PC-9 (cell line): ENCODE measurements around the gene ZNF268. TPM values are rescaled to one million over a fixed set of nuclear protein-coding genes. Genes with fewer than 3 reads are reported as not detected.

Experiments used
- BruUV-seq: library from RNA; stranded (reverse); fragments of 400-500 nt; replicated peaks from 2 replicates; lab custom pipeline; 2021; lab: Mats Ljungman, UMichigan
- CTCF ChIA-PET: fragments of 300-600 bp; sonication (Branson Sonifier 250); formaldehyde crosslinking; loops from one replicate; lab custom pipeline; 2022; ENCODE audit warnings: antibody characterized with exemption; lab: Charles Lee
- POLR2A ChIA-PET: fragments of 300-600 bp; sonication (Branson Sonifier 250); formaldehyde crosslinking; loops from one replicate; lab custom pipeline; 2022; ENCODE audit warnings: antibody characterized with exemption; ENCODE audit not compliant: unreplicated experiment; lab: Charles Lee
- DNase-seq, 2 experiments: peaks; one replicate each; pipeline versions ENCODE4 v3.0.0 to v3.0.0-alpha.2; 2015 to 2022; ENCODE audit warnings: mixed read lengths in 1 of 2
- H2AFZ ChIP-seq: fragments of 200-600 bp; sonication (generic); 2 replicates; pipeline ENCODE4 v1.8.1; 2017; ENCODE audit warnings: antibody characterized with exemption
- H3F3A ChIP-seq: fragments of 200-600 bp; sonication (generic); 2 replicates; pipeline ENCODE4 v1.8.1; 2017; ENCODE audit warnings: antibody characterized with exemption, mild to moderate bottlenecking, low read depth; ENCODE audit not compliant: insufficient read depth
- H3K27ac ChIP-seq: fragments of 200-600 bp; sonication (generic); 2 replicates; pipeline ENCODE4 v1.6.1; 2016; ENCODE audit warnings: mixed run types
- H3K27me3 ChIP-seq: fragments of 200-600 bp; sonication (generic); 2 replicates; pipeline ENCODE4 v1.6.1; 2016; ENCODE audit warnings: low read depth, mixed run types; ENCODE audit not compliant: insufficient read depth
- H3K36me3 ChIP-seq: fragments of 200-600 bp; sonication (generic); 2 replicates; pipeline ENCODE4 v1.6.1; 2016; ENCODE audit warnings: low read depth, mixed run types
- H3K4me1 ChIP-seq: fragments of 200-600 bp; sonication (generic); replicated peaks from 2 replicates; pipeline ENCODE4 v1.6.1; 2016; ENCODE audit warnings: mixed run types; ENCODE audit not compliant: insufficient read depth
- H3K4me2 ChIP-seq: fragments of 200-600 bp; sonication (generic); 2 replicates; pipeline ENCODE4 v1.6.1; 2017; ENCODE audit warnings: mixed run types
- H3K4me3 ChIP-seq: fragments of 200-600 bp; sonication (generic); 2 replicates; pipeline ENCODE4 v1.6.1; 2016; ENCODE audit warnings: mixed run types
- H3K79me2 ChIP-seq: fragments of 200-600 bp; sonication (generic); 2 replicates; pipeline ENCODE4 v1.6.1; 2017; ENCODE audit warnings: low read depth, mixed run types
- H3K9me2 ChIP-seq: fragments of 200-600 bp; sonication (generic); 2 replicates; pipeline ENCODE4 v1.8.1; 2017; ENCODE audit warnings: mild to moderate bottlenecking; ENCODE audit not compliant: insufficient read depth
- H3K9me3 ChIP-seq: fragments of 200-600 bp; sonication (generic); 2 replicates; pipeline ENCODE4 v1.8.1; 2016; ENCODE audit warnings: low read depth; ENCODE audit not compliant: insufficient read depth
- H4K20me1 ChIP-seq: fragments of 200-600 bp; sonication (generic); 2 replicates; pipeline ENCODE4 v1.8.1; 2017; ENCODE audit not compliant: insufficient read depth
- CTCF ChIP-seq: fragments of 200-600 bp; sonication (generic); conservative IDR thresholded peaks from 2 replicates; pipeline ENCODE4 v1.6.1; 2017; ENCODE audit warnings: mixed run types, antibody characterized with exemption, mild to moderate bottlenecking, moderate library complexity
- EZH2 ChIP-seq: fragments of 200-600 bp; sonication (generic); IDR thresholded peaks from 2 replicates; pipeline ENCODE4 v1.8.0; 2017; ENCODE audit warnings: antibody characterized with exemption, low read depth
- intact Hi-C: fragments of 100-400 bp; cut with micrococcal nuclease; formaldehyde crosslinking; loops from one replicate; pipeline ENCODE4 v1.10.0; 2022; ENCODE audit not compliant: unreplicated experiment
- total RNA-seq: library from RNA; stranded (reverse); gene quantifications from 2 replicates; pipeline ENCODE4 v1.2.3, GENCODE V29; 2021

Gene ZNF268
- total RNA-seq, 1 experiment from 2014 or later = 14.0 TPM

- Histone ChIP-seq H3K36me3 (no peaks in the 10 kb centered on the region), H3K27me3 (no peaks in the 10 kb centered on the region), H3F3A (no peaks in the 10 kb centered on the region), H3K4me2 (no peak overlapping the region), H3K79me2 (no peaks in the 10 kb centered on the region), H3K27ac (no peak overlapping the region), H3K4me1 (no peaks in the 10 kb centered on the region), H3K9me3 (peaks cover 28% of the 10 kb centered on the region; the same call in 1 of the 2 replicates), H2AFZ (no peak overlapping the region), H3K4me3 (no peak overlapping the region), H4K20me1 (no peaks in the 10 kb centered on the region), H3K9me2 (no peaks in the 10 kb centered on the region)
- TF ChIP-seq CTCF (no peak), EZH2 (no peak)
- BruUV-seq = no TSS peak
- POLR2A ChIA-PET = no interaction called here
- DNase-seq = no peak
- CTCF ChIA-PET = no interaction called here
- intact Hi-C loops = no loop called here
These were observed 6.4 kb upstream of the ZNF268 start for GRCh38 chr12:133174901-133175300.

- POLR2A ChIA-PET = interaction anchor here (0.5 kb wide), 1 partner anchor 100 kb away, joined by 4 read pairs; no protein-coding TSS in a partner anchor
These were observed 626 bp upstream of the ZNF268 start for GRCh38 chr12:133180669-133181068.

GRCh38 chr12:133190176-133190575 is 8.9 kb downstream of the ZNF268 start:
- TF ChIP-seq CTCF (no peak), EZH2 (no peak)
- Histone ChIP-seq H3K9me3 (peaks cover 58% of the 10 kb centered on the region), H3K27ac (no peak overlapping the region), H3K27me3 (no peaks in the 10 kb centered on the region), H3F3A (no peaks in the 10 kb centered on the region), H3K79me2 (no peaks in the 10 kb centered on the region), H3K9me2 (no peaks in the 10 kb centered on the region), H3K4me3 (no peak overlapping the region), H3K36me3 (peaks cover 94% of the 10 kb centered on the region), H4K20me1 (no peaks in the 10 kb centered on the region), H2AFZ (no peak overlapping the region), H3K4me1 (no peaks in the 10 kb centered on the region), H3K4me2 (no peak overlapping the region)
- CTCF ChIA-PET = no interaction called here
- no TSS peak for BruUV-seq
- POLR2A ChIA-PET = no interaction called here
- no peak for DNase-seq
- intact Hi-C loops = no loop called here

More at GRCh38 chr12:133180669-133181068, 626 bp upstream of the ZNF268 start:
- no peak overlapping the region for H3K27ac ChIP-seq
- intact Hi-C loops = loop anchor here (1.0 to 2.0 kb wide), 5 partner anchors 50 to 224 kb away; partner anchors contain the start of genes ZNF10, ZNF140, ZNF26 and ZNF605
- H3K4me1 ChIP-seq = no peaks in the 10 kb centered on the region
- CTCF ChIA-PET = interaction anchor here (0.5 to 0.8 kb wide), 2 partner anchors 21 to 195 kb away, joined by 3 to 10 read pairs; partner anchors contain the start of gene ZNF26
- no peak overlapping the region for H2AFZ ChIP-seq
- H3K4me2 ChIP-seq = no peak overlapping the region
- peaks cover 49% of the 10 kb centered on the region for H3K9me3 ChIP-seq
- DNase-seq = no peak
- H3K79me2 ChIP-seq = peaks cover 12% of the 10 kb centered on the region; the same call in 1 of the 2 replicates
- H3K27me3 ChIP-seq = no peaks in the 10 kb centered on the region
- TF ChIP-seq EZH2 (no peak), CTCF (no peak)
- peaks cover 36% of the 10 kb centered on the region for H3K36me3 ChIP-seq
- H3K9me2 ChIP-seq = no peaks in the 10 kb centered on the region
- H3K4me3 ChIP-seq = peak overlapping the region; percentile 65; the same call in 1 of the 2 replicates
- no TSS peak for BruUV-seq
- H3F3A ChIP-seq = no peaks in the 10 kb centered on the region
- H4K20me1 ChIP-seq = no peaks in the 10 kb centered on the region
